GM21737 (cell line): Measurements from ENCODE around the gene TAOK2.
"Not testable (repeated sequence)": the region's sequence is repeated elsewhere in the genome, so short reads cannot be mapped to it uniquely, and the experiment has no call there.

Source experiments
- ATAC-seq: cut with Tn5 transposase; IDR thresholded peaks from one replicate; pipeline ENCODE4 v1.9.1; 2021; ENCODE audit warnings: mild to moderate bottlenecking, moderate library complexity; ENCODE audit not compliant: unreplicated experiment

TAOK2 gene

DNA sequence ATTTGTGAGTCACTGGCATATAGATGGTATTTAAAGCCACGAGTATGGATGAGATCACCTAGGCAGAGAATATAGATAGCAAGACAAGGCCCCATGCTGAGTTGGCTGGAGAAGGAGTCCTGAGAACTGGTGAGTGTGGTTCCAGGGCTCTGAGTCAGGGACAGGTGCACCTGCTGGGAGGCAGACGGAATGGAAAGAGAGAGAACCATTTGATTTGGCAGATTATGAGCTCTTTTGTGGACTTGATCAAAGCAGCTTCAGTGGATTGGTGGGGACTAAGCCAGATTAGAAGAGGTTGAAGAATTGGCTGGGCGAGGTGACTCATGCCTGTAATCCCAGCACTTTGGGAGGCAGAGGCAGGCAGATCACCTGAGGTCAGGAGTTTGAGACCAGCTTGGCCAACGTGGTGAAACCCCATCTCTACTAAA is 45.1 kb downstream of the TAOK2 start:
- ATAC-seq: no peak

DNA sequence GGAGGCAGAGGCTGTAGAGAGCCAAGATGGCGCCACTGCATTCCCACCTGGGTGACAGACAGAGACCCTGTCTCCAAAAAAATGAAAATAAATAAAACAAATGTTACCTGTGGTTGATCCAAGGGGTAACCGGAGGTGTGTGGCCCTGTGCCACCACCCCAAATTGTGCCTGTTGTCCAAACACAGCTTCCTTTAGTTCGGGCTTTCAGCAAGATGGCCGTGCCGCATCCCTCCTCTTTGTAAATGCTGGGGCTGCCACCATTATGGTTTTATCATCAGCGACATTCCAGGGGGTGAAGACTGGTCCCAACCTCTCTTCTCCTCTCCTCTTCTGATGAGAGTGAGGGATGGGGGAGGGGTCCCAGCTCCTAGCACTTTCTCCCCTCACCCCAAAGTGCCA is 49.2 kb downstream of the TAOK2 start, which contains the start of gene C16orf92:
C16orf92 (plus strand) TSS at position 312 of the 400 bp plus-strand sequence. CDS start 143 bp downstream, outside the sequence.
- no peak for ATAC-seq

DNA sequence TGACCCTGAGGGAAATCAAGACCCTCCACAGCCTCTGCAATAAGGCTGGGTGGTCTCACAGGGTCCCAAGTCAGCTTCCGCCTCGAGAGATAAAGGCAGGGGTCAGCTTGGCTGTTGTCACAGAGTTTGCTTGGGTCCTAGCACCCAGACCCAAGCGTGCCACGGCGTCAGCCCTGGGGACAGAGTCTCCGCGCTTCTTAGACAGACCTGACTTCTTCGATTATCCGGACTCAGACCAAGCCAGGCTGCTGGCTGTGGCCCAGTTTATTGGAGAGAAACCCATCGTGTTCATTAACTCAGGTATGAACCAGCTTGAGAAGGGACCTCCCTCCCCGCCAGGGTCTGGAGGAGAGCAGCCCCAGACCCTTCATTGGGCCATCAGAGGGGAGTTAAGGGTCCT is 49.9 kb downstream of the TAOK2 start:
- no peak for ATAC-seq

DNA sequence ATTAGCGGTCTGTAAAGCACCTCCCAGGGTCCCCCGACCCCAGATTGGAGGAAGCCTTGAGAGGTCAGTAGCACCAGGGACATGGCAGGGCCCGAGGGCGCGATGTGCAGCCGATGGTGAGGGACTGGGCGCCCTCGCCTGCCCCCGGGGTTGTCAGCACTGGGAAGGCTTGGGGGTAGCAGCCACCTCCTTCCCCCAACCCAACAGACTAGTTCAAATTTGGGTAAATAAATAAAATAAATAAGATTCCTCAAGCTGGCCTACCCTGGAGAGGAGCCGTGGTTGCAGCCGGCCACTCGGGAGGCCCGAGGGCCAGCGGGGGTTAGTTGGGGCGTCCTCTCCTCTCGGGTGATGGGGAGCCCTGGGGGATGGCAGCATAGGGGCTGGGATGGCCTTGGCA is 50.8 kb downstream of the TAOK2 start:
- ATAC-seq: no peak

DNA sequence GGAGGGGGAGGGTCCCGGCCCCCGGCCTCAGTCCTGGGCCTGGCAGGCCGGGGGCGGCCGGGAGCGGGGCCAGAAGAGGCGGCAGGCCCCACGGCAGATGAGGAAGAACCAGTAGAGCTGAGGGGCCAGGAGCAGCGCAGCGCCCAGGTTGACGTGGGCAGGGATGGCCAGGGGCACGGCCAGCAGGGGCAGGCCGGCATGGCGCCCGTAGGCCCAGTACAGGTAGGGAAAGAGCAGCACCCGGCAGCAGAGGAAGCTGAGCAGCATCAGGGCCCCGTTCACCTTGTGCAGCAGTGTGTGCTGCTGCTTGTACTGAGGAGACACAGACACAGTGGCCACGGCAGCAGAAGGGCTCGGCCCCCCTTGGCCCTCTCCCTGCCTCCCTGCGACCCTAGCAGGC is 51.5 kb downstream of the TAOK2 start:
- no peak for ATAC-seq

GRCh38 chr16:30025574-30025973 is 51.9 kb downstream of the TAOK2 start:
- no peak for ATAC-seq

DNA sequence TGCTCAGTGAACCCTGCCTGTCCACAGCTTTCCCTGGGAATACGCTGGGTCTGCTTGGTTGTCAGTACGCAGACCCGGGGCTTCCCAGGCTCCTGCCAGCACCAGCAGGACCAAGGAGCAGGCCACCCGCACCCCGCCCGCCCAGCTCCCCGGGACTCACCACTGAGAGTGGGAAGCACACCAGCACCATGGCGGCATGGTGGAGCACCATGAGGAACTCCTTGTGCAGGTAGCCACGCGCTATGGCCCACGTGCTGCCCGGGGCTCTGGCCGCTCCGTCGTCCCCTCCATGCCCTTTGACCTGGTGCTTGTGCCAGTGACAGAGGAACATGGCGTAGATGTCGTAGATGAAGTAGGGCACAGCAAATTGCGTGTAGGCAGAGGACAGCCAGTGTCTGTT is 52.8 kb downstream of the TAOK2 start:
- ATAC-seq: no peak

DNA sequence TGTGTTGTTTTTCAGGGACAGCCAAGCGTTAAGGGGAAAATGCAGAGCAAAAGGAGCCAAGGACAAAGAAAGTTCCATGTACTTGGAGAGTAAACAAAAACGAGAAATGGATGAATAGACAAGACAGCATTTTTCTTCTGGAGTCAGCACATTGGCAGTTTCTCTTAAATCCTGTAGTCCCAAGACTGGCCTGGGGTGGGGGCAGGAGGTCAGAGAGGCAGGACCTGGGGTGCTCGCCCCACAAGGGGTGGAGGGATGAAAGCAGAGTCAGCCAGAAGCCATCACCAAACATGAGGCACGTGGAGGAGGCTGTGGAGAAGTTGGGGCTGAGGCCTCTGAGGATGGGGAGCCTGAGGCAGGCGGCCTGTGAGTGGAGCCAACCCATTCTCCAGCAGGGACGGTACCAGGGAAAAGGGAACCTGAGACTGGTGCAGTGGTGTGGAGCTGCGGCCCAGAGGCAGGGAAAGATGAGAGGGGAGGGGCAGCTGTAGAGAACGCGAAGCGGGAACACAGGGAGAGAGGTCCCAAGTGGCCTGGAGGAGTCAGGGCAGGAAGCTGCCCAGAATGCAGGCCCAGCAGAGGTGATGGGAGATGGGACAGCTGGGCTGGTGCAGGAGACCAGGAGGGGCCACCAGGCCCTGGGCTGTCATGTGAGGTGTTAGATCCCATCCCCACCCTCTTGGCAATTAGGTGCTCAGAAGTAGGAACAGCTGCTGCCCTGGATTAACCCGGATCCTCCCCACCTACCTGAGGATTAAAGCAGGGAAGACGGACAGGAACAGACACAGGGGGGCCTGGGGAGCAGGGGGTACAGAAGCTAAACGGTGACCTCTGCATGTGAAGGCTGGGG is 54.1 kb downstream of the TAOK2 start:
- no peak for ATAC-seq

DNA sequence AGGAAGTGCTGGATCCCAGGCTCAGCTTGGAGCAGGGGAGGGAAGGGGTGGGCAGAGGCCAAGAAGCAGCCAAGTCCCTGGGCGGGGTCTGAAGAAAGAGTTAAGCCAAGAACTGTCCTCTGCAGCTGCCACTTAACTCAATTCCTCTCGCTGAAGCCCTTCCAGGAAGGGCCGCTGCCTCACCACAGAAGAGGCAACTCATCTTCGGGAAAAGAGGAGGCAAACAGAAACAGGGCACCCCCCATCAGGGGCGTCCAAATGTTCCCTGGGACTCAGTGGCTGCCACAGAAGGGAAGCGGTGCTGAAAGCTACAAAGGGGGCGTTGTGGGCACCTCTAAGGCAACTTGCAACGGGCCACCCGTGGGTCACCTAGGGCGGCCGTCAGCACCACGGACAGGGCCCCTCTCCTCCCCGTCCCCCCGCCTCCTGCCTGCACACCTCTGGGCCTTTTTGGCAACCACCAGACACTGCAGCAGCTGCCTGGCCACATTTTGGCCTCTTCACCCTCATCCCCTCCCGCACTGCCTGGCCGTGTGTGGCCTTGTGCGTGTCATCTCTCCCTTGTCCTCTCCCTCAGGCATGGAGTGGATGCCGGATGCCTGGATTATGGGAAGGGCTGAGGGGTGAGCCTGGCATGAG is 54.9 kb downstream of the TAOK2 start:
- ATAC-seq: no peak

DNA sequence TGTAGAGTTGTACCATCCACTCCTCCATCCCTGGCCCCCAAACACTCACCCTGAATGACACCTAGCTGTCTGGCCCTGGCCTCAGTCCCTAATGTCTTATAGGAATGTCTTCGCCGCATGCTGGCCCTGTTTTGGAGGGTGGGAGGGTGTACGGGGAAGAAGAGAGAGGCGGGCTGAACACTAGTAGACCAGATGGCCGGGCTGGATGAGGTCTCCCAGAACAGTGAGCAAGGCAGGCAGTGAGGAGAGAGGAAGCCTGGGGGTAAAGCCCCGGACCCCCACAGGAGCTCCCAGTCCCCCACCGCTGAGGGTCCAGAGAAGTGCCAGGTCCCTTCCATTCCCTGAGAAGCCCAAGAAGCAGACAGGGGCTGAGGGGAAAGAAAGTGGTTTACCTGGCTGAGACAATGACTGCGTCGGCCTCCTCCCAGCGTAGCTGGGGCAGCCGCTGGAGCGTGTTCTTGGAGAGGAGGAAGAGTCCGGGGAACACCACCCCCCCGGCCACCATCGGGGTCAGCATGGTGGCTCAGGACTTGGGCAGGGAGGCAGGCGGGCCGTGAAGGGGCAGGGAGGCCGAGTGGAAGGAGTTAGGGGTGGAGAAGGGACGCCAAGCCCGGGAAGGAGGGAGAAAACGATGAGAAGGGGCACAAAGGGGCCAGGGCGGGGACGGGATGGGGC is 56.5 kb downstream of the TAOK2 start:
- no peak for ATAC-seq

DNA sequence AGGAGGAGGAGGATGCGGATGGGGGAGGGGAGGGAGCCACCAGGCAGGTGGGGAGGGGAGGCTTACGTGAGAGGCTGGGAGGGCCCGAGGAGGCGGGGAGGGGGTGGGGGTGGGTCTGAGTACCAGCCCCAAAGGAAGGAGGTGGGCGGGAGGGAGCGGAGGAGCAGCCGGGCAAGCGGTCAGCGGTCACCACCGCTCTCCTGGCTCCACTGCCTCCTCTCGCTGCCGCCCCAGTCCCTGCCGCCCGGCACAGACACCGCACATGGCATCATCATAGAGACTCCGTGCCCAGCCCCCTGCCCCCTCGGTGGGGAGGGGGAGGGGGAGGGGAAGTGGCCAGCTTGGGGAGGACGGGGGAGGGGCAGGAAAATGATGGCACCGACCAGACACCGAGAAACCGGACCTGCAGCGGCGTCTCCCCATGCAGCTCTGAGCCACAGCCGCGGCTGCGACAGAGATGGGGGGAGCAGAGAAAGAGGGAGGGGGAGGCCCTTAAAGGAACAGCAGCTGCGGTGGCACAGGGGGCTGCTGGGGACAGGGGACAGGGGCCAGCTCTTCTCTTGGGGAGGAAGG is 57.3 kb downstream of the TAOK2 start, which contains the start of gene TLCD3B:
TLCD3B (minus strand) TSS at position 431 of the 573 bp plus-strand sequence. CDS start 744 bp downstream, outside the sequence.
- no peak for ATAC-seq

DNA sequence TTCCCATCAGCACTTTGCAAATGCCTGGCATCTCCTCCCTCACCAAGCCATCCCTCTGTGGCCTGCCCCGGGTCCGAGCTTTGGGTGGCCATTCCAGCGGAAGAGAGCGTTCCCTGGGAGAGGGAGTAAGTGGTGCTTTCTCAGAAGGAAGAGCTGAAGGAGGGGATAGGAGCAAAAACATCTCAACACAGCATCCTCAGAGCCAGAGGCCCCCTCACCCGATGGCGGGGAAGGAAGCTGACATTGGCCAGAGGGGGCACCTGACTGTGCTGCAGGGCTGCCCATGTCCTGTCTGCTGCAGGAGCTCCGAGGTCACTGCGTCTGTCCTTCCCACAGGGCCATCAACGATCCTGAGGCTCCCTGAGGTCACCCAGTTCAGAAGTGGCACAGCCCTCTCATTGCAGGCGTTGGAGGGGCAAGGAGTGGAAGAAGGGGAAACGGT is 57.8 kb downstream of the TAOK2 start:
- ATAC-seq: no peak

- no peak for ATAC-seq
These were observed 58.6 kb downstream of the TAOK2 start for GRCh38 chr16:30032083-30032819.

- ATAC-seq: no peak
These were observed 59.6 kb downstream of the TAOK2 start for GRCh38 chr16:30033270-30033669.

- no peak for ATAC-seq
These were observed 66.6 kb downstream of the TAOK2 start for GRCh38 chr16:30040221-30040620.

GRCh38 chr16:30040690-30041089 is 67.0 kb downstream of the TAOK2 start:
- not testable (repeated sequence) for ATAC-seq

- ATAC-seq: no peak
These were observed 68.2 kb downstream of the TAOK2 start for GRCh38 chr16:30041841-30042240.
